RWPE2 (cell line): ENCODE measurements around the gene KIAA0513.

ENCODE experiments used
- ATAC-seq: fragments of 200-7000 bp; cut with Tn5 transposase; 3 replicates; pipeline ENCODE4 v1.9.1; 2021; ENCODE audit warnings: low read depth
- DNase-seq: peaks from one replicate; pipeline ENCODE4 v3.0.0-alpha.2; 2020; ENCODE audit warnings: low spot score
- H3K27ac ChIP-seq: fragments of 450-650 bp; 2 replicates; pipeline ENCODE4 v1.5.1; 2017; ENCODE audit warnings: mild to moderate bottlenecking; ENCODE audit not compliant: poor library complexity, severe bottlenecking
- H3K27me3 ChIP-seq: fragments of 250-450 bp; sonication (Bioruptor Pico); 2 replicates; pipeline ENCODE4 v1.5.1; 2021; ENCODE audit warnings: mild to moderate bottlenecking, moderate library complexity; ENCODE audit not compliant: insufficient read depth, poor library complexity, severe bottlenecking
- H3K36me3 ChIP-seq: fragments of 250-450 bp; sonication (Bioruptor Pico); 2 replicates; pipeline ENCODE4 v1.5.1; 2020; ENCODE audit warnings: low read depth, mild to moderate bottlenecking, moderate library complexity
- H3K4me1 ChIP-seq: fragments of 250-450 bp; sonication (Bioruptor Pico); 2 replicates; pipeline ENCODE4 v1.5.1; 2021; ENCODE audit warnings: mild to moderate bottlenecking, moderate library complexity; ENCODE audit not compliant: insufficient read depth, poor library complexity, severe bottlenecking
- H3K4me3 ChIP-seq: fragments of 250-450 bp; sonication (Bioruptor Pico); 2 replicates; pipeline ENCODE4 v1.5.1; 2021; ENCODE audit warnings: mild to moderate bottlenecking, moderate library complexity; ENCODE audit not compliant: severe bottlenecking
- H3K9me3 ChIP-seq: fragments of 250-450 bp; sonication (Bioruptor Pico); 2 replicates; pipeline ENCODE4 v1.5.1; 2021; ENCODE audit warnings: mild to moderate bottlenecking, moderate library complexity; ENCODE audit not compliant: severe bottlenecking
- TF ChIP-seq, protein P1 (sequence below): fragments of 450-650 bp; IDR thresholded peaks from one replicate; pipeline ENCODE4 v1.5.1; 2017; ENCODE audit warnings: mild to moderate bottlenecking, moderate library complexity; ENCODE audit not compliant: poor library complexity, severe bottlenecking

The KIAA0513 gene

DNA sequence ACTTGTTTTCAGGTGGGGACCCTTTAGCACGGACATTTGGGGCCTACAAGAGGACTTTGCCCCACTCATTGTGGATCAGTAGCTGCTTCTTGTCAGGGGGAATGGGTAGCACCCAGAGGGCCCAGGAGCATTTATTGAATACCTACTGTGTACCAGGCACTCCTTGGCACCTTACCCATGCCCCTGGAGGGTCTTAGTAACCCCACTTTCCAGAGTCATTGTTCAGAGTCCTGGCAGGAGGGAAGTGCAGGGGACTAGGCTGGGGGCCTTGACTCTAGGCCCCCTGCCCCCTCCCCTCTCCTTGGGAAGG, 105.7 kb downstream of the KIAA0513 start:
- TF ChIP-seq, protein P1, sequence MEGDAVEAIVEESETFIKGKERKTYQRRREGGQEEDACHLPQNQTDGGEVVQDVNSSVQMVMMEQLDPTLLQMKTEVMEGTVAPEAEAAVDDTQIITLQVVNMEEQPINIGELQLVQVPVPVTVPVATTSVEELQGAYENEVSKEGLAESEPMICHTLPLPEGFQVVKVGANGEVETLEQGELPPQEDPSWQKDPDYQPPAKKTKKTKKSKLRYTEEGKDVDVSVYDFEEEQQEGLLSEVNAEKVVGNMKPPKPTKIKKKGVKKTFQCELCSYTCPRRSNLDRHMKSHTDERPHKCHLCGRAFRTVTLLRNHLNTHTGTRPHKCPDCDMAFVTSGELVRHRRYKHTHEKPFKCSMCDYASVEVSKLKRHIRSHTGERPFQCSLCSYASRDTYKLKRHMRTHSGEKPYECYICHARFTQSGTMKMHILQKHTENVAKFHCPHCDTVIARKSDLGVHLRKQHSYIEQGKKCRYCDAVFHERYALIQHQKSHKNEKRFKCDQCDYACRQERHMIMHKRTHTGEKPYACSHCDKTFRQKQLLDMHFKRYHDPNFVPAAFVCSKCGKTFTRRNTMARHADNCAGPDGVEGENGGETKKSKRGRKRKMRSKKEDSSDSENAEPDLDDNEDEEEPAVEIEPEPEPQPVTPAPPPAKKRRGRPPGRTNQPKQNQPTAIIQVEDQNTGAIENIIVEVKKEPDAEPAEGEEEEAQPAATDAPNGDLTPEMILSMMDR = no peak
- no peak overlapping the region for H3K4me3 ChIP-seq
- H3K4me1 ChIP-seq = no peaks in the 10 kb centered on the region
- H3K9me3 ChIP-seq = no peaks in the 10 kb centered on the region
- ATAC-seq = no peak
- H3K27ac ChIP-seq = no peak overlapping the region
- no peak for DNase-seq
- H3K27me3 ChIP-seq = no peaks in the 10 kb centered on the region
- no peaks in the 10 kb centered on the region for H3K36me3 ChIP-seq

DNA sequence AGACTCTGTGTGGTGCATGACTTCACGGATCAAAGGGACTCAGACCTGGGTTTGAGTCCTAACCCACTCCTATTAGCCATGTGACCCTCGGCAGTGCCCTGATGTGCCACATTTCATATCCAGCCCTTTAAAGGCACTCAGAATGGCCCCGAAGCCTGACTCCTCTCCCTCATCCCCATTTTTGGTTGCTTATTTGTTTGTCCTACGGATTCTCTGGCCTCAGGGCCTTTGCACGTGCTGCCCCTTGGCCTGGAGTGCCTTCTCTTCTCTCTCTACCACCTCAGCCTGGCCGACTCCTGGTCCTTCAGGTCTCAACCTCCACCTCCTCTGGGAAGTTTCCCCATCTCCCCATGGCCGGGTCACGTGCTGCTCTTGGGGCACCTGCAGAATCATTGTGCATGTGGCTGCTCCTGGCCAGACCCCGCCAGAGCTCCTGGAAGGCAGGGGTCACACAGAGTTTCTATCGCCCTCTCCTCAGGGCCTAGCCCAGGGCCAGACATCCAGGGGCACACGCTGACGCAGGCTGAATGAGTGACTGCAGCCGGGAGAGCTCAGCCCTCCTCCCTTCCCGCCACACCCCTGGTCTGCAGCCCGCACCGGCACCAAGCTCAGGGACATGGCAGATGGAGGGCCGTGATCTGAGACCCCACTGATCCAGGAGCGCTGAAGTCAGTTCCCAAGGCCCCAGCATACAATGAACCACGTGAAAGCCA, 106.6 kb downstream of the KIAA0513 start:
- Histone ChIP-seq H3K4me1 (no peaks in the 10 kb centered on the region), H3K4me3 (no peak overlapping the region), H3K27ac (no peak overlapping the region), H3K36me3 (no peaks in the 10 kb centered on the region), H3K27me3 (no peaks in the 10 kb centered on the region), H3K9me3 (no peaks in the 10 kb centered on the region)
- TF ChIP-seq, protein P1 = no peak
- DNase-seq (no peak), ATAC-seq (no peak)

DNA sequence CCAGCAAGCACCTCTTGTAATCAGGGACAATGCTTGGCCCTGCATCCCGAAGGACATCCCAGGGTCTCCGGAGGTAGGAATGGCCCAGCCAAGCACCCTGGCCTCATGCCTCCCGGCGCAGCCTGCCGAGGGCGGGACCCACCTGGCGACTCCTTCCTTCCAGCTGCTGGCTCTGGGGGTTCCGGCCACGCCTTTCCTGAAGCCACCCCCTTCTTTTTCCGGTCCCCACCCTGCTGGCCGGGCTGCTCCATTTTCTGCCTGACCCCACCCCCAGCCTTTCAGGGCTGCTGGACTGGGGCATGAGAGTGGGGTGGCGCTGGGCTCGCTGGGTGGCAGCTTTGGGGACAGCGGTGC, 107.2 kb downstream of the KIAA0513 start:
- Histone ChIP-seq H3K27ac (no peak overlapping the region), H3K9me3 (no peaks in the 10 kb centered on the region), H3K4me3 (no peak overlapping the region), H3K36me3 (no peaks in the 10 kb centered on the region), H3K27me3 (no peaks in the 10 kb centered on the region), H3K4me1 (no peaks in the 10 kb centered on the region)
- DNase-seq (no peak), ATAC-seq (no peak)
- TF ChIP-seq, protein P1 = no peak

DNA sequence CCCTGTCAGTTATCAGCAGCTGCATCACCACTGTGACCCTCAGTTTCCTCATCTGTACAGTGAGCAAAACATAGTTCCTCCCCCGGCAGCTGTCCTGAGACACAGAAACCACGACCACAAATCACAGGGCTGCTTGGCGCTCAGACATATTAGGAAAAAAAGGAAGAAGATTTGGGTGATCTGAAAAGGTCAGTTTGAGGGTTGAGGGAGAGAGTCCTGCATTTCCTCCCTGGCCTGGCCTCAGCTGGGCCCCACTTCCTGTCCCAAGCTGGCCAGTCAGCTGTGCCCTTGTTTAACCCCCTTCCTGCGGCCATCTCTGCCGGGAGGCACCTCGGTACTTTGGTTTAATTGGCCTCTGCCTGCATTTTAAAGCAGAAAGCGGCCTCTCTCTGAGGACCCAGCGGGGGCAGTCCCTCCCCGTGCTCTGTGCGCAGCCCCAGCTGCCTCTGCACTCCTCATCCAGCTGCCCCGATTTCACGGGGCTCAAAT, 108.7 kb downstream of the KIAA0513 start:
- no peak overlapping the region for H3K27ac ChIP-seq
- TF ChIP-seq, protein P1 = no peak
- H3K9me3 ChIP-seq = no peaks in the 10 kb centered on the region
- ATAC-seq (no peak), DNase-seq (no peak)
- H3K36me3 ChIP-seq = no peaks in the 10 kb centered on the region
- no peak overlapping the region for H3K4me3 ChIP-seq
- H3K4me1 ChIP-seq = no peaks in the 10 kb centered on the region
- H3K27me3 ChIP-seq = no peaks in the 10 kb centered on the region

DNA sequence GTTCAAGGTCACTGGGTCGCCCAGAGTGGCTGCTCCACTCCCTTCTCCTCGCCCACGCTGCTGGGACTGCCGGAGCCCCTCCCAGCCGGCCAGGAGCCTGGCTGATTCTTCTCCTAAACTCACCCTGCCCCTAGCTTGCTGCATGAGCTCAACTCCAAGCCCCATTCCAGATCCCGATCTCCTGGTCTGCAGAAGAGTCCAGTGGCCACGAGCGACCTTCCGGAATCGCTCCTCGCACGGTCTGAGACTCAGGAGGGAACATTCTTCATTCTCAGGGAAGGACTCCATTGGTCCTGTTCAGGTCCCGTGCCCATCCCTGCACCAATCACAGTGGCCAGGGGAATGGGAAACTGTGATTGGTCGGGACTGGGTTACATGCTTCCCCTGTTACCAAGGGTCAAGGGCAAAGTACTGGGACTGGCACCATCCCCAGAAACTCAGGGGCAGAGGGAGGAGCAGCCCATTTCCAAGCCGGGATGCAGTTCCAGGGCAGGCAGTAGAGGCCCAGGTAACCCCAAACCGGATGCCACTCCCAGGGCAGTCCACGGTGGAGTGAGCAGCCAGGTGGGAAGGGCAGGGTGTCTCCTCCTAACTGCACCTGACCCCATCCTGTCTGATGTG, 109.2 kb downstream of the KIAA0513 start:
- Histone ChIP-seq H3K4me1 (no peaks in the 10 kb centered on the region), H3K36me3 (no peaks in the 10 kb centered on the region), H3K27me3 (no peaks in the 10 kb centered on the region), H3K4me3 (no peak overlapping the region), H3K9me3 (no peaks in the 10 kb centered on the region), H3K27ac (no peak overlapping the region)
- ATAC-seq = peak; percentile 46
- TF ChIP-seq, protein P1 = no peak
- DNase-seq = no peak
